ENCODE results near the gene MTRF1L.

The MTRF1L gene

GRCh38 chr6:153015094-153015640 is 12.7 kb upstream of the MTRF1L start:
- no peaks in the 10 kb centered on the region for H3K9me3 ChIP-seq (ENCODE audit: insufficient read depth, low read length)
- TF ChIP-seq EZH2phosphoT487 (conservative IDR thresholded peaks at IDR 0.05; ENCODE audit: low read length) = no peak
- no peak for TF ChIP-seq CTCF (IDR thresholded peaks at IDR 0.05; ENCODE audit: insufficient read depth, low read length, poor library complexity, severe bottlenecking)
- no peaks in the 10 kb centered on the region for H3K27me3 ChIP-seq (ENCODE audit: low read length)
- H3K4me2 ChIP-seq (ENCODE audit: low read depth, low read length, poor library complexity, severe bottlenecking) = no peak overlapping the region
- no peaks in the 10 kb centered on the region for H3K79me2 ChIP-seq (ENCODE audit: insufficient read depth, low read length)
- H4K20me1 ChIP-seq (ENCODE audit: low read depth, low read length) = no peaks in the 10 kb centered on the region
- H3K36me3 ChIP-seq (ENCODE audit: low read length) = no peaks in the 10 kb centered on the region
- no peaks in the 10 kb centered on the region for H3K9me2 ChIP-seq (replicated peaks; ENCODE audit: insufficient read depth, low read length)
- H2AFZ ChIP-seq (ENCODE audit: low read depth, low read length, severe bottlenecking) = no peak overlapping the region
- H3K27ac ChIP-seq (ENCODE audit: low read depth, low read length) = no peak overlapping the region
- no peaks in the 10 kb centered on the region for H3F3A ChIP-seq (ENCODE audit: insufficient read depth)
- H3K4me3 ChIP-seq (ENCODE audit: insufficient read depth, low read length, poor library complexity, severe bottlenecking) = no peak overlapping the region
- no peak overlapping the region for H3K9ac ChIP-seq (ENCODE audit: low read length)

GRCh38 chr6:153013438-153013837 is 10.9 kb upstream of the MTRF1L start:
- no peak for TF ChIP-seq CTCF (IDR thresholded peaks at IDR 0.05; ENCODE audit: insufficient read depth, low read length, poor library complexity, severe bottlenecking)
- no peak for TF ChIP-seq EZH2phosphoT487 (conservative IDR thresholded peaks at IDR 0.05; ENCODE audit: low read length)
- Histone ChIP-seq H3K79me2 (ENCODE audit: insufficient read depth, low read length) (no peaks in the 10 kb centered on the region), H3K27me3 (ENCODE audit: low read length) (no peaks in the 10 kb centered on the region)

GRCh38 chr6:153012856-153013255 is 10.3 kb upstream of the MTRF1L start:
- H3K36me3 ChIP-seq (ENCODE audit: low read length) = no peaks in the 10 kb centered on the region
- H3F3A ChIP-seq (ENCODE audit: insufficient read depth) = no peaks in the 10 kb centered on the region
- no peaks in the 10 kb centered on the region for H3K27me3 ChIP-seq (ENCODE audit: low read length)
- H4K20me1 ChIP-seq (ENCODE audit: low read depth, low read length) = no peaks in the 10 kb centered on the region
- TF ChIP-seq CTCF (IDR thresholded peaks at IDR 0.05; ENCODE audit: insufficient read depth, low read length, poor library complexity, severe bottlenecking) (no peak), EZH2phosphoT487 (conservative IDR thresholded peaks at IDR 0.05; ENCODE audit: low read length) (no peak)
- no peak overlapping the region for H2AFZ ChIP-seq (ENCODE audit: low read depth, low read length, severe bottlenecking)
- H3K4me2 ChIP-seq (ENCODE audit: low read depth, low read length, poor library complexity, severe bottlenecking) = no peak overlapping the region
- no peaks in the 10 kb centered on the region for H3K9me3 ChIP-seq (ENCODE audit: insufficient read depth, low read length)
- no peak overlapping the region for H3K27ac ChIP-seq (ENCODE audit: low read depth, low read length)
- H3K4me3 ChIP-seq (ENCODE audit: insufficient read depth, low read length, poor library complexity, severe bottlenecking) = no peak overlapping the region
- H3K9me2 ChIP-seq (replicated peaks; ENCODE audit: insufficient read depth, low read length) = no peaks in the 10 kb centered on the region
- H3K79me2 ChIP-seq (ENCODE audit: insufficient read depth, low read length) = no peaks in the 10 kb centered on the region
- no peak overlapping the region for H3K9ac ChIP-seq (ENCODE audit: low read length)

More at GRCh38 chr6:153013438-153013837, 10.9 kb upstream of the MTRF1L start:
- H4K20me1 ChIP-seq (ENCODE audit: low read depth, low read length) = no peaks in the 10 kb centered on the region
- H3K9me2 ChIP-seq (replicated peaks; ENCODE audit: insufficient read depth, low read length) = no peaks in the 10 kb centered on the region
- no peaks in the 10 kb centered on the region for H3K36me3 ChIP-seq (ENCODE audit: low read length)
- no peaks in the 10 kb centered on the region for H3K9me3 ChIP-seq (ENCODE audit: insufficient read depth, low read length)
- no peak overlapping the region for H3K27ac ChIP-seq (ENCODE audit: low read depth, low read length)
- no peaks in the 10 kb centered on the region for H3F3A ChIP-seq (ENCODE audit: insufficient read depth)
- no peak overlapping the region for H3K4me2 ChIP-seq (ENCODE audit: low read depth, low read length, poor library complexity, severe bottlenecking)
- no peak overlapping the region for H3K4me3 ChIP-seq (ENCODE audit: insufficient read depth, low read length, poor library complexity, severe bottlenecking)
- no peak overlapping the region for H2AFZ ChIP-seq (ENCODE audit: low read depth, low read length, severe bottlenecking)
- H3K9ac ChIP-seq (ENCODE audit: low read length) = no peak overlapping the region

All from SU-DHL-6 (cell line).